PC-9 (cell line): ENCODE data around the gene CNFN.

Experiments used
- EZH2 ChIP-seq: fragments of 200-600 bp; sonication (generic); IDR thresholded peaks from 2 replicates; pipeline ENCODE4 v1.8.0; 2017; ENCODE audit warnings: antibody characterized with exemption, low read depth
- TF ChIP-seq, protein P1 (sequence below): fragments of 200-600 bp; sonication (generic); conservative IDR thresholded peaks from 2 replicates; pipeline ENCODE4 v1.6.1; 2017; ENCODE audit warnings: mixed run types, antibody characterized with exemption, mild to moderate bottlenecking, moderate library complexity

- TF ChIP-seq, protein P1, sequence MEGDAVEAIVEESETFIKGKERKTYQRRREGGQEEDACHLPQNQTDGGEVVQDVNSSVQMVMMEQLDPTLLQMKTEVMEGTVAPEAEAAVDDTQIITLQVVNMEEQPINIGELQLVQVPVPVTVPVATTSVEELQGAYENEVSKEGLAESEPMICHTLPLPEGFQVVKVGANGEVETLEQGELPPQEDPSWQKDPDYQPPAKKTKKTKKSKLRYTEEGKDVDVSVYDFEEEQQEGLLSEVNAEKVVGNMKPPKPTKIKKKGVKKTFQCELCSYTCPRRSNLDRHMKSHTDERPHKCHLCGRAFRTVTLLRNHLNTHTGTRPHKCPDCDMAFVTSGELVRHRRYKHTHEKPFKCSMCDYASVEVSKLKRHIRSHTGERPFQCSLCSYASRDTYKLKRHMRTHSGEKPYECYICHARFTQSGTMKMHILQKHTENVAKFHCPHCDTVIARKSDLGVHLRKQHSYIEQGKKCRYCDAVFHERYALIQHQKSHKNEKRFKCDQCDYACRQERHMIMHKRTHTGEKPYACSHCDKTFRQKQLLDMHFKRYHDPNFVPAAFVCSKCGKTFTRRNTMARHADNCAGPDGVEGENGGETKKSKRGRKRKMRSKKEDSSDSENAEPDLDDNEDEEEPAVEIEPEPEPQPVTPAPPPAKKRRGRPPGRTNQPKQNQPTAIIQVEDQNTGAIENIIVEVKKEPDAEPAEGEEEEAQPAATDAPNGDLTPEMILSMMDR: no peak
- no peak for TF ChIP-seq EZH2
Observed at GRCh38 chr19:42362342-42362741, 27.8 kb downstream of the CNFN start.
